ENCODE results near the gene PALLD. TPM values are rescaled to one million over a fixed set of nuclear protein-coding genes. Genes with fewer than 3 reads are reported as not detected.

PALLD gene
- total and polyA plus RNA-seq, 2 of the 8 experiments (the other 6 are each of a cell fraction or from before 2014, with no cell fraction given) = 10.5 to 25.0 TPM

- FAIRE-seq (no peak), DNase-seq (ENCODE audit: low read depth in 1 of 2, low spot score in 2 of 2) (no peak)
- Histone ChIP-seq H2BK120ac (replicated peaks; ENCODE audit: low read depth, low read length) (no peak overlapping the region), H3K4me2 (ENCODE audit: insufficient read depth in 1 of 2, low read depth in 2 of 2, low read length in 2 of 2) (no peak overlapping the region), H4K5ac (ENCODE audit: insufficient read length, low read depth, low read length) (no peak overlapping the region), H3K18ac (ENCODE audit: extremely low read depth, low read length) (no peak overlapping the region), H3K36me3 (ENCODE audit: control insufficient read depth in 2 of 4, insufficient read depth in 4 of 4, low read length in 3 of 4) (no peaks in the 10 kb centered on the region), H3K14ac (ENCODE audit: insufficient read length) (no peak overlapping the region), H3K9me3 (ENCODE audit: insufficient read depth in 2 of 2, low read depth in 1 of 2, low read length in 1 of 2) (no peaks in the 10 kb centered on the region), H2BK12ac (ENCODE audit: low read depth, low read length) (no peak overlapping the region), H4K20me1 (replicated peaks in 1 of 2; ENCODE audit: control insufficient read depth in 1 of 2, insufficient read depth in 2 of 2, low read length in 2 of 2) (no peaks in the 10 kb centered on the region), H4K8ac (ENCODE audit: extremely low read depth, insufficient read depth, low read length) (no peak overlapping the region), H3K27me3 (replicated peaks in 1 of 4; ENCODE audit: control insufficient read depth in 3 of 4, extremely low read depth in 1 of 4, insufficient read depth in 3 of 4, low read length in 3 of 4) (peaks cover 0 to 3% (median under 1%) of the 10 kb centered on the region in 4 experiments; a peak in 3 of 7 replicates), H2AK5ac (ENCODE audit: low read depth, low read length) (no peak overlapping the region), H3K4me3 (ENCODE audit: extremely low read depth in 1 of 4, insufficient read depth in 2 of 4, low read depth in 3 of 4, low read length in 4 of 4) (no peak overlapping the region), H4K91ac (replicated peaks; ENCODE audit: insufficient read length, low read length) (no peak overlapping the region), H2BK20ac (ENCODE audit: low read length) (no peak overlapping the region), H3K9ac (replicated peaks in 1 of 4; ENCODE audit: extremely low read depth in 1 of 4, low read depth in 3 of 4, low read length in 3 of 4) (no peak overlapping the region), H3K4ac (replicated peaks; ENCODE audit: insufficient read length, low read depth, low read length) (no peak overlapping the region), H2BK15ac (ENCODE audit: low read length) (no peak overlapping the region), H2BK5ac (ENCODE audit: low read depth, low read length) (no peak overlapping the region), H3K4me1 (replicated peaks in 1 of 4; ENCODE audit: control insufficient read depth in 3 of 4, insufficient read depth in 4 of 4, low read length in 3 of 4) (peaks cover 0 to 3% (median 0%) of the 10 kb centered on the region in 4 experiments; a peak in 2 of 7 replicates), H3K23ac (ENCODE audit: insufficient read length) (no peak overlapping the region), H3K56ac (replicated peaks; ENCODE audit: insufficient read length, low read depth, low read length) (no peak overlapping the region), H3K79me1 (ENCODE audit: low read depth, low read length) (no peaks in the 10 kb centered on the region), H3K79me2 (ENCODE audit: control insufficient read depth in 1 of 2, insufficient read depth in 2 of 2, low read length in 2 of 2) (no peaks in the 10 kb centered on the region), H3K23me2 (ENCODE audit: low read depth, low read length) (no peaks in the 10 kb centered on the region), H3K27ac (ENCODE audit: low read depth, low read length) (no peak overlapping the region), H2AFZ (ENCODE audit: low read length) (no peak overlapping the region)
- 87% methylated on average over 11 of the region's 11 CpGs; no CpG with 5 or more reads in 1 of the 2 experiments for WGBS, 2 experiments (ENCODE audit: extremely low coverage in 1 of 2, insufficient coverage in 1 of 2, insufficient read length in 1 of 2, insufficient replicate concordance in 2 of 2, low coverage in 1 of 2, low lambda C conversion rate in 2 of 2, missing lambda C conversion rate in 1 of 2)
- no peak for TF ChIP-seq JUND (IDR thresholded peaks at IDR 0.05; ENCODE audit: low read length)
- ChIA-PET CTCF (ENCODE audit: partially characterized antibody) (interaction anchor here (0.7 to 6.4 kb wide), 30 partner anchors 10 to 542 kb away, joined by 3 to 84 read pairs (median 5); partner anchors contain the start of gene CBR4), POLR2A (ENCODE audit: partially characterized antibody) (interaction anchor here (1.6 kb wide), 1 partner anchor 121 kb away, joined by 3 read pairs; no protein-coding TSS in a partner anchor)
Measured at GRCh38 chr4:168711197-168712140, 214.6 kb downstream of the PALLD start.

Data from H1 (cell line).